Spinal cord (tissue), 10 donors: ENCODE data around the gene PLA2G4C. TPM values are rescaled to one million over a fixed set of nuclear protein-coding genes. Genes with fewer than 3 reads are reported as not detected.
"Not testable (repeated sequence)": the region's sequence is repeated elsewhere in the genome, so short reads cannot be mapped to it uniquely, and the experiment has no call there.

Experiments
- DNase-seq, 6 donors: peaks; one replicate each; pipeline versions ENCODE4 v3.0.0 to v3.0.0-alpha.2; 2013 to 2015; ENCODE audit warnings: low spot score in 6 of 6, low read depth in 4 of 6
- H3K27ac ChIP-seq: one replicate; pipeline ENCODE4 v1.5.1; 2013; ENCODE audit warnings: low read depth, low read length, control low read depth
- H3K27me3 ChIP-seq: one replicate; pipeline ENCODE4 v1.6.1; 2013; ENCODE audit warnings: low read length; ENCODE audit not compliant: control insufficient read depth, insufficient read depth
- H3K36me3 ChIP-seq: one replicate; pipeline ENCODE4 v1.6.1; 2013; ENCODE audit warnings: low read length; ENCODE audit not compliant: control insufficient read depth, insufficient read depth
- H3K4me1 ChIP-seq: one replicate; pipeline ENCODE4 v1.6.1; 2013; ENCODE audit warnings: low read length; ENCODE audit not compliant: control insufficient read depth, insufficient read depth
- H3K4me3 ChIP-seq: one replicate; pipeline ENCODE4 v1.5.1; 2013; ENCODE audit warnings: low read depth, low read length, control low read depth
- H3K9me3 ChIP-seq: one replicate; pipeline ENCODE4 v1.6.1; 2013; ENCODE audit warnings: low read length; ENCODE audit not compliant: control insufficient read depth, insufficient read depth
- WGBS: methylation state at CpG from one replicate; pipeline ENCODE4 v1.1.5; 2013; ENCODE audit warnings: missing lambda C conversion rate; ENCODE audit not compliant: insufficient coverage; 5-methylcytosine and 5-hydroxymethylcytosine counted together
- polyA plus RNA-seq, 2 donors: library from polyadenylated mRNA; unstranded; fragments of 120-200 nt; gene quantifications; one replicate each; pipeline ENCODE4 v1.2.1, GENCODE V29; 2013; ENCODE audit not compliant: insufficient read length in 2 of 2
- total RNA-seq, 2 donors: library from RNA; depleted of rRNA in 1 of 2; stranded (reverse); fragments of 120-200 nt in 1 of 2; fragments of >200 nt in 1 of 2; gene quantifications; one replicate each; pipeline versions ENCODE4 v1.2.3 to v1.2.4, GENCODE V29; 2013 to 2014
- donor health status: healthy.

PLA2G4C gene
- total and polyA plus RNA-seq, 4 donors: 10.4 to 24.8 (median 14.2) TPM

DNA sequence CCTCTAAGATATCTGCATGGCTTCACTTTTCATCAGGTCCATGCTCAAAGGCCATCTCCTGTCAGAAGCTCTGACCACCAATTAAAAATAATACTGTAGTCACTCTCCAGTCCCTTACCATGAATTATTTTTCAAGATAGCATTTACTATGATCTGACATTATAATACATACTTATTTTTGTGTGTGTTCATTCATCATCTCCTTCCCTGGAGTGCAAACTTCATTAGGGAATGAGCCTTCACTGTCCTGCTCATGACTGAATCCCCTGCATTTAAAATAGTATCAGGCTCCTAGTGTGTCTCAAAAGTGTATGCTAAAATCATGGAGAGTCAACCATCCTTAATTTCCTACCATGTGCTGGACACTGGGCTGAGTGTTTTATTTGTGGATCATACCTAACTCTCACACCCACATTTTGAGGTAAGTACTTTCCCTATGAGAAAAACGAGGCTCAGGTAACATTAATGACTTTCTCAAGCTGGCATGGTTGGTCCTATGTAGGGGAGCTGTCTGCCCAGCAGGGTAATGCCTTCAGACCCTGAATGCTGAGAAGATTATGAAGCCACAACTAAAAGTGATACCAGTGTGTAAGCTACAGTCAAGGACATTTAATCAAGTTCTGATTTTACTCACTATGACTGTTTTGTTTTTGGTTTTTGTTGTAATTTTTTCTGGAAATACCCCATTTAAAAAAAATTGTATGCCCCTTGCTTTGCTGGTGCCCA is 16.3 kb downstream of the PLA2G4C start:
- Histone ChIP-seq H3K27me3 (no peaks in the 10 kb centered on the region), H3K9me3 (no peaks in the 10 kb centered on the region), H3K27ac (no peak overlapping the region), H3K4me3 (no peak overlapping the region), H3K36me3 (peaks cover 12% of the 10 kb centered on the region), H3K4me1 (no peaks in the 10 kb centered on the region)
- WGBS: no CpG with 5 or more reads among the region's 1 CpG
- no peak for DNase-seq

GRCh38 chr19:48091111-48091718 is 19.4 kb downstream of the PLA2G4C start:
- not testable (repeated sequence) for H3K27me3 ChIP-seq, H3K36me3 ChIP-seq, H3K9me3 ChIP-seq, H3K4me3 ChIP-seq, DNase-seq, H3K4me1 ChIP-seq, H3K27ac ChIP-seq
- 68% methylated on average over 5 of the region's 13 CpGs for WGBS

GRCh38 chr19:48090281-48090802 is 20.3 kb downstream of the PLA2G4C start:
- no peaks in the 10 kb centered on the region for H3K27me3 ChIP-seq
- no peak overlapping the region for H3K4me3 ChIP-seq
- 45% methylated on average over 3 of the region's 5 CpGs for WGBS
- no peaks in the 10 kb centered on the region for H3K9me3 ChIP-seq
- H3K36me3 ChIP-seq: peaks cover 6% of the 10 kb centered on the region
- no peaks in the 10 kb centered on the region for H3K4me1 ChIP-seq
- H3K27ac ChIP-seq: no peak overlapping the region
- peak in 2 of 6 donors; percentile 41 to 86 for DNase-seq

- WGBS: no CpG with 5 or more reads among the region's 6 CpGs
- not testable (repeated sequence) for H3K27me3 ChIP-seq, H3K36me3 ChIP-seq, H3K27ac ChIP-seq, H3K4me1 ChIP-seq, DNase-seq, H3K9me3 ChIP-seq, H3K4me3 ChIP-seq
These were observed 21.6 kb downstream of the PLA2G4C start for GRCh38 chr19:48088991-48089390.

DNA sequence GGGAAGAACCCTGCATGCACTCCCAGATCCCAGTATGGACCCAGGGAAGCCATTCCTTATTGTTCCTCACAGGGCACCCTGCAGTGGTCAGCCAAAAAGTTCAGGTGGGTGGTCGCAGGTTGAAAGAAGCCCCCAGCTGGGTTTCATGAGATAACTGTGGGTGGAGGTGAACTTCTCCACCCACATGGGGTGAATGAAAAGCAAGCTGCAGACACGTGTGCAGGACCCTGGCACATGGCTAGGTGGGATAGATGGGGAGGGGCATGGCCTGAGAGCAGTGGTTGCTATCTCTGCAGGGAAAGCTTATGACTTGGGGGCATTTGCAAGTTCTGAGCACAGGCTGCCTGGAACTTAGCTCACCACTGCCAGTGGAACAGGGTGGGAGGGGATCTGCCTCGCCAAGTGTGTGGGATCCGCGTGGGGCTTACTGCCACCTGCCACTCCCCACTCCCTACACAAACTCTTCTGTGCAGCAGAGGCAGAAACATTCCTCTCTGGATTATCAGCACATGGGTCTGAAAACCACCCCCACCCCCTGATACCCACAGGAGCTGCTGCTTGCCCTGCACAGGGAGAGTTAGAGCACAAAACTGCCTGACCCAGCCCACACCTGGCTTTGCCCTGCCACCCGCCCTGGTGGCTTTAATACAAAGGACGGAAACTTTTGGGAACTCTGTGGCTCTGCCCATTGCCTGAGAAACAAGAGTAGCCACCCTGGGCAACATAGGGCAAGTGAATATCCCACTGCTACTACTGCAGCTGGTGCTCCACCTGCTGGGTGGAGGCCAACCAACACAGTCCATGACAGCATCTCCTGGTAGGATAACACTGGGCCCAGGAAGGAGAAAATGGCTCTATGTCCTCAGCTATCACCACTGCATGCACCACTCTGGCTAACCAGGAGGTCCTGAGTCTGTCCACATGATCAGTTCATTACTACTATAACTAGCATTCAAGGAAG is 24.4 kb downstream of the PLA2G4C start:
- Histone ChIP-seq H3K27me3 (no peaks in the 10 kb centered on the region), H3K9me3 (no peaks in the 10 kb centered on the region), H3K27ac (no peak overlapping the region), H3K36me3 (no peaks in the 10 kb centered on the region), H3K4me3 (no peak overlapping the region), H3K4me1 (no peaks in the 10 kb centered on the region)
- DNase-seq: no peak
- 88% methylated on average over 4 of the region's 7 CpGs for WGBS

DNA sequence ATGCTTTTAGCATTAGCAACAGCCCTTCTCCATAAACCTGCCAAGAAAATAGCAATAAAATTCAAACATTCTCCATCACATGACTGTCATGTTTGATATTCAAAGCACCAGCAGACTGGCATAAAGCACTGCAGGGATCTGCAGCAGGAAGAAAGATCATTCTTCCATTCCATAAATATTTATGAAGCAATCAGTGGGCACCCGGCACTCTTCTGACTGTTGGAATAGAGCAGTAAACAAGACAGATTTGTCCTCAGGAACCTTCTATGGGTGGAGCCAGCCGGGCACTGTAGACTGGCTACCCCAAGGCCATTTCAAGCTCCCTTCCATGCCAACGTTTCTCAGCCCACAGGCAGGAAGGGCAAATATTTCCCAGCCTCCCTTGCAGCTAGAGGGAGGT is 25.5 kb downstream of the PLA2G4C start:
- no peaks in the 10 kb centered on the region for H3K4me1 ChIP-seq
- no peak overlapping the region for H3K4me3 ChIP-seq
- H3K9me3 ChIP-seq: no peaks in the 10 kb centered on the region
- peak in 2 of 6 donors; percentile 7 to 85 for DNase-seq
- H3K36me3 ChIP-seq: no peaks in the 10 kb centered on the region
- WGBS: 10% methylated on average over 2 of the region's 3 CpGs
- H3K27me3 ChIP-seq: no peaks in the 10 kb centered on the region
- H3K27ac ChIP-seq: no peak overlapping the region

- 96% methylated on average over 2 of the region's 5 CpGs for WGBS
- no peaks in the 10 kb centered on the region for H3K4me1 ChIP-seq
- H3K27ac ChIP-seq: no peak overlapping the region
- peaks cover 2% of the 10 kb centered on the region for H3K9me3 ChIP-seq
- no peak for DNase-seq
- no peaks in the 10 kb centered on the region for H3K27me3 ChIP-seq
- no peaks in the 10 kb centered on the region for H3K36me3 ChIP-seq
- H3K4me3 ChIP-seq: no peak overlapping the region
These were observed 29.5 kb downstream of the PLA2G4C start for GRCh38 chr19:48081106-48081505.

DNA sequence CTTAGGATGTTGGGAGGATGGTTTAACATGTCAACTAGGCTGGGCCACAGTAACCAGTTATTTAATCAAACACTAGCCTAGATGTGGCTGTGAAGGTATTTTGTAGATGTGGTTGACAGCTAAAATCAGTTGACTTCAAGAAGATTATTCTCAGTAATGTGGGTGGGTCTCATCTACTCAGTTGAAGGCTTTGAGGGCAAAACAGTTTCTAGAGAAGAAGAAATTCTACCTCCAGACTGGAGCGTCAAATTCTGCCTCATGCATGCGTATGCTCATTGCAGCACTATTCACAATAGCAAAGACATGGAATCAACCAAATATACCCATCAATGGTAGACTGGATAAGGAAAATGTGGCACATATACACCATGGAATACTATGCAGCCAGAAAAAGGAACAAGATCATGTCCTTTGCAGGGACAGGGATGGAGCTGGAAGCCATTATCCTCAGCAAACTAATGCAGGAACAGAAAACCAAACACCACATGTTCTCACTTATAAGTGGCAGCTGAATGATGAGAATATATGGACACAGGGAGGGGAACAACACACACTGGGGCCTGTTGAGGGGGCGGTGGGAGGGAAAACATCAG is 40.3 kb downstream of the PLA2G4C start:
- not testable (repeated sequence) for H3K9me3 ChIP-seq, H3K4me1 ChIP-seq, H3K36me3 ChIP-seq, DNase-seq, H3K4me3 ChIP-seq, H3K27me3 ChIP-seq, H3K27ac ChIP-seq
- WGBS: 100% methylated on average over 2 of the region's 3 CpGs

GRCh38 chr19:48069435-48069834 is 41.2 kb downstream of the PLA2G4C start:
- Histone ChIP-seq H3K27me3 (no peaks in the 10 kb centered on the region), H3K27ac (no peak overlapping the region), H3K9me3 (no peaks in the 10 kb centered on the region), H3K4me1 (no peaks in the 10 kb centered on the region), H3K4me3 (no peak overlapping the region), H3K36me3 (no peaks in the 10 kb centered on the region)
- WGBS: 82% methylated on average over 2 of the region's 2 CpGs
- DNase-seq: no peak
